ENCODE measurements around the gene CD200R1L.

DNA sequence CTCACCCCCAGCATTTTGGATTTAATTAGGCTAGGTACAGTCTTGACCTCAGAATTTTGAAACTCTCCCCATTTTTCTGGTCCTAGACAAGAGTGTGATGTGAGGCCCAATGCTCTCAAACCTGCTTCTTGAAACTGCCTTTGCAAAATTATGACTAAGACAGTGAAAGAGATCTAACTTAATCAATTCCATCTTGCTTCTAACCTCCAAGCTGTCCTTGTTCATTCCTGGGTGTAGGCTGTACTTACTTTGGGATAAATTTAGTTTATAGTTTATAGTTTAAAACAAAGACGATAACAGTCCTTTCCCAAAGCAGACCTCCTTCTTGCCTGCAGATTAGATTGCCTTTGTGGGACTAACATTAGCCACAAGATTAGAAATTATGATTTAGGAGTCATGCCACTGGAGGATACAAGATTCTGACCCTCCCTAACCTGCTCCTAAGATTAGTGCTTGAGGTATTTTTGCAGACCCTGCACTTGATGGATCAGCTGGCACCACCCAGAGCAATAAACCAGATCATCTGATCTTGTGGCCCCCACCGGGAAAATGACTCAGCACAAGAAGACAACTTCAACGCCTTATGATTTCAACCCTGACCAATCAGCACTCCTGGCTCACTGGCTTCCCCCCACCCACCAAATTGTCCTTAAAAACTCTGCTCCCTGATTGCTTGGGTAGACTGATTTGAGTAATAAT, 59.6 kb downstream of the CD200R1L start:
- TF ChIP-seq CTCF (IDR thresholded peaks at IDR 0.05; ENCODE audit: low read length) (no peak), EZH2 (IDR thresholded peaks at IDR 0.05; ENCODE audit: borderline replicate concordance, low read length) (no peak)

Data from OCI-LY1 (cell line).